Panc1 (cell line): Measurements from ENCODE around the gene NFKBIL1.

Source experiments
- POLR2AphosphoS5 ChIP-seq: IDR thresholded peaks from 2 replicates; pipeline ENCODE4 v1.6.1; 2012; ENCODE audit warnings: mild to moderate bottlenecking, low read depth, low read length, moderate library complexity
- SIN3A ChIP-seq: IDR thresholded peaks from 2 replicates; pipeline ENCODE4 v1.6.1; 2012; ENCODE audit warnings: low read depth, mild to moderate bottlenecking, low read length, moderate library complexity, borderline replicate concordance; ENCODE audit not compliant: insufficient read depth
- TCF7L2 ChIP-seq: IDR thresholded peaks from 2 replicates; pipeline ENCODE4 v1.6.1; 2011; ENCODE audit warnings: mild to moderate bottlenecking, low read depth, low read length, inconsistent platforms
- TF ChIP-seq, protein P1 (sequence below): fragments of 450-650 bp; IDR thresholded peaks from 2 replicates; pipeline ENCODE4 v1.5.1; 2017; ENCODE audit warnings: mild to moderate bottlenecking
- TF ChIP-seq, protein P2 (sequence below), 2 experiments: IDR thresholded peaks; 2 replicates each; pipeline ENCODE4 v1.6.1; 2011 to 2012; ENCODE audit warnings: low read depth in 2 of 2, control low read depth in 1 of 2, low read length in 1 of 2, mild to moderate bottlenecking in 1 of 2, moderate library complexity in 1 of 2; ENCODE audit not compliant: insufficient read depth in 1 of 2

DNA sequence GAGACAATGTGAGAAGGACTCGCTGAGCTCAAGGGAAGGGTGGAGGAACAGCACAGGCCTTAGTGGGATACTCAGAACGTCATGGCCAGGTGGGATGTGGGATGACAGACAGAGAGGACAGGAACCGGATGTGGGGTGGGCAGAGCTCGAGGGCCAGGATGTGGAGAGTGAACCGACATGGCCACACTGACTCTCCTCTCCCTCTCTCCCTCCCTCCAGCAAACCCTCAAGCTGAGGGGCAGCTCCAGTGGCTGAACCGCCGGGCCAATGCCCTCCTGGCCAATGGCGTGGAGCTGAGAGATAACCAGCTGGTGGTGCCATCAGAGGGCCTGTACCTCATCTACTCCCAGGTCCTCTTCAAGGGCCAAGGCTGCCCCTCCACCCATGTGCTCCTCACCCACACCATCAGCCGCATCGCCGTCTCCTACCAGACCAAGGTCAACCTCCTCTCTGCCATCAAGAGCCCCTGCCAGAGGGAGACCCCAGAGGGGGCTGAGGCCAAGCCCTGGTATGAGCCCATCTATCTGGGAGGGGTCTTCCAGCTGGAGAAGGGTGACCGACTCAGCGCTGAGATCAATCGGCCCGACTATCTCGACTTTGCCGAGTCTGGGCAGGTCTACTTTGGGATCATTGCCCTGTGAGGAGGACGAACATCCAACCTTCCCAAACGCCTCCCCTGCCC, 29.6 kb downstream of the NFKBIL1 start:
- TF ChIP-seq, protein P1, sequence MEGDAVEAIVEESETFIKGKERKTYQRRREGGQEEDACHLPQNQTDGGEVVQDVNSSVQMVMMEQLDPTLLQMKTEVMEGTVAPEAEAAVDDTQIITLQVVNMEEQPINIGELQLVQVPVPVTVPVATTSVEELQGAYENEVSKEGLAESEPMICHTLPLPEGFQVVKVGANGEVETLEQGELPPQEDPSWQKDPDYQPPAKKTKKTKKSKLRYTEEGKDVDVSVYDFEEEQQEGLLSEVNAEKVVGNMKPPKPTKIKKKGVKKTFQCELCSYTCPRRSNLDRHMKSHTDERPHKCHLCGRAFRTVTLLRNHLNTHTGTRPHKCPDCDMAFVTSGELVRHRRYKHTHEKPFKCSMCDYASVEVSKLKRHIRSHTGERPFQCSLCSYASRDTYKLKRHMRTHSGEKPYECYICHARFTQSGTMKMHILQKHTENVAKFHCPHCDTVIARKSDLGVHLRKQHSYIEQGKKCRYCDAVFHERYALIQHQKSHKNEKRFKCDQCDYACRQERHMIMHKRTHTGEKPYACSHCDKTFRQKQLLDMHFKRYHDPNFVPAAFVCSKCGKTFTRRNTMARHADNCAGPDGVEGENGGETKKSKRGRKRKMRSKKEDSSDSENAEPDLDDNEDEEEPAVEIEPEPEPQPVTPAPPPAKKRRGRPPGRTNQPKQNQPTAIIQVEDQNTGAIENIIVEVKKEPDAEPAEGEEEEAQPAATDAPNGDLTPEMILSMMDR: no peak
- no peak for TF ChIP-seq POLR2AphosphoS5
- TF ChIP-seq SIN3A: no peak
- TF ChIP-seq TCF7L2: no peak
- TF ChIP-seq, protein P2, sequence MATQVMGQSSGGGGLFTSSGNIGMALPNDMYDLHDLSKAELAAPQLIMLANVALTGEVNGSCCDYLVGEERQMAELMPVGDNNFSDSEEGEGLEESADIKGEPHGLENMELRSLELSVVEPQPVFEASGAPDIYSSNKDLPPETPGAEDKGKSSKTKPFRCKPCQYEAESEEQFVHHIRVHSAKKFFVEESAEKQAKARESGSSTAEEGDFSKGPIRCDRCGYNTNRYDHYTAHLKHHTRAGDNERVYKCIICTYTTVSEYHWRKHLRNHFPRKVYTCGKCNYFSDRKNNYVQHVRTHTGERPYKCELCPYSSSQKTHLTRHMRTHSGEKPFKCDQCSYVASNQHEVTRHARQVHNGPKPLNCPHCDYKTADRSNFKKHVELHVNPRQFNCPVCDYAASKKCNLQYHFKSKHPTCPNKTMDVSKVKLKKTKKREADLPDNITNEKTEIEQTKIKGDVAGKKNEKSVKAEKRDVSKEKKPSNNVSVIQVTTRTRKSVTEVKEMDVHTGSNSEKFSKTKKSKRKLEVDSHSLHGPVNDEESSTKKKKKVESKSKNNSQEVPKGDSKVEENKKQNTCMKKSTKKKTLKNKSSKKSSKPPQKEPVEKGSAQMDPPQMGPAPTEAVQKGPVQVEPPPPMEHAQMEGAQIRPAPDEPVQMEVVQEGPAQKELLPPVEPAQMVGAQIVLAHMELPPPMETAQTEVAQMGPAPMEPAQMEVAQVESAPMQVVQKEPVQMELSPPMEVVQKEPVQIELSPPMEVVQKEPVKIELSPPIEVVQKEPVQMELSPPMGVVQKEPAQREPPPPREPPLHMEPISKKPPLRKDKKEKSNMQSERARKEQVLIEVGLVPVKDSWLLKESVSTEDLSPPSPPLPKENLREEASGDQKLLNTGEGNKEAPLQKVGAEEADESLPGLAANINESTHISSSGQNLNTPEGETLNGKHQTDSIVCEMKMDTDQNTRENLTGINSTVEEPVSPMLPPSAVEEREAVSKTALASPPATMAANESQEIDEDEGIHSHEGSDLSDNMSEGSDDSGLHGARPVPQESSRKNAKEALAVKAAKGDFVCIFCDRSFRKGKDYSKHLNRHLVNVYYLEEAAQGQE (IDR thresholded peaks at IDR 0.05; ENCODE audit: insufficient read depth in 1 of 2, low read depth in 2 of 2, low read length in 1 of 2): no peak
